GM04504 (cell line): ENCODE measurements around the gene ASIC4.

Experiments used
- DNase-seq: peaks from one replicate; pipeline ENCODE4 v3.0.0-alpha.2; 2012; ENCODE audit warnings: low read depth

ASIC4 gene

GRCh38 chr2:219551441-219552381 is 37.4 kb downstream of the ASIC4 start:
- no peak for DNase-seq

GRCh38 chr2:219552382-219553167 is 38.3 kb downstream of the ASIC4 start:
- peak; percentile 51 for DNase-seq

- no peak for DNase-seq
Observed at GRCh38 chr2:219553168-219553417, 38.8 kb downstream of the ASIC4 start.

GRCh38 chr2:219553463-219553963 is 39.2 kb downstream of the ASIC4 start:
- no peak for DNase-seq

GRCh38 chr2:219554350-219554749 is 40.1 kb downstream of the ASIC4 start:
- DNase-seq, result no peak

- DNase-seq, result no peak
Observed at GRCh38 chr2:219555956-219556355, 41.7 kb downstream of the ASIC4 start.

- DNase-seq, result no peak
Observed at GRCh38 chr2:219556413-219556812, 42.1 kb downstream of the ASIC4 start.

GRCh38 chr2:219557320-219557719 is 43.0 kb downstream of the ASIC4 start:
- DNase-seq, result no peak

GRCh38 chr2:219557791-219558785 is 43.8 kb downstream of the ASIC4 start:
- no peak for DNase-seq

GRCh38 chr2:219559156-219559915 is 45.1 kb downstream of the ASIC4 start:
- no peak for DNase-seq

GRCh38 chr2:219560037-219560892 is 46.0 kb downstream of the ASIC4 start:
- no peak for DNase-seq

- DNase-seq, result no peak
Observed at GRCh38 chr2:219560893-219561178, 46.6 kb downstream of the ASIC4 start.

- DNase-seq, result no peak
Observed at GRCh38 chr2:219561179-219562048, 47.1 kb downstream of the ASIC4 start.

- DNase-seq, result no peak
Observed at GRCh38 chr2:219562049-219563020, 48.1 kb downstream of the ASIC4 start.

- DNase-seq, result no peak
Observed at GRCh38 chr2:219563271-219563928, 49.1 kb downstream of the ASIC4 start.

- DNase-seq, result no peak
Observed at GRCh38 chr2:219565130-219566080, 51.1 kb downstream of the ASIC4 start.
